ENCODE results near the gene SPOP.
"Not testable (repeated sequence)": the region's sequence is repeated elsewhere in the genome, so short reads cannot be mapped to it uniquely, and the experiment has no call there.

DNA sequence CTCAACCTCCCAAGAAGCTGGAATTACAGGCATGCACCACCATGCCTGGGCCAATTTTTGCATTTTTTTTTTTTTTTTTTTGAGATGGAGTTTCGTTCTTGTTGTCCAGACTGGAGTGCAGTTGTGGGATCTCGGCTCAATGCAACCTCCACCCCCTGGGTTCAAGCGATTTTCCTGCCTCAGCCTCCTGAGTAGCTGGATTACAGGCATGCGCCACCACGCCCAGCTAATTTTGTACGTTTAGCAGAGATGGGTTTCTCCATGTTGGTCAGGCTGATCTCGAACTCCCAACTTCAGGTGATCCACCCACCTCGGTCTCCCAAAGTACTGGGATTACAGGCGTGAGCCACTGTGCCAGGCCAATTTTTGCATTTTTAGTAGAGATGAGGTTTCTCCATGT lies 127.1 kb downstream of the SPOP start:
- not testable (repeated sequence) for TF ChIP-seq EZH2 (IDR thresholded peaks at IDR 0.05; ENCODE audit: insufficient read depth, low read length)
- TF ChIP-seq, protein P1, sequence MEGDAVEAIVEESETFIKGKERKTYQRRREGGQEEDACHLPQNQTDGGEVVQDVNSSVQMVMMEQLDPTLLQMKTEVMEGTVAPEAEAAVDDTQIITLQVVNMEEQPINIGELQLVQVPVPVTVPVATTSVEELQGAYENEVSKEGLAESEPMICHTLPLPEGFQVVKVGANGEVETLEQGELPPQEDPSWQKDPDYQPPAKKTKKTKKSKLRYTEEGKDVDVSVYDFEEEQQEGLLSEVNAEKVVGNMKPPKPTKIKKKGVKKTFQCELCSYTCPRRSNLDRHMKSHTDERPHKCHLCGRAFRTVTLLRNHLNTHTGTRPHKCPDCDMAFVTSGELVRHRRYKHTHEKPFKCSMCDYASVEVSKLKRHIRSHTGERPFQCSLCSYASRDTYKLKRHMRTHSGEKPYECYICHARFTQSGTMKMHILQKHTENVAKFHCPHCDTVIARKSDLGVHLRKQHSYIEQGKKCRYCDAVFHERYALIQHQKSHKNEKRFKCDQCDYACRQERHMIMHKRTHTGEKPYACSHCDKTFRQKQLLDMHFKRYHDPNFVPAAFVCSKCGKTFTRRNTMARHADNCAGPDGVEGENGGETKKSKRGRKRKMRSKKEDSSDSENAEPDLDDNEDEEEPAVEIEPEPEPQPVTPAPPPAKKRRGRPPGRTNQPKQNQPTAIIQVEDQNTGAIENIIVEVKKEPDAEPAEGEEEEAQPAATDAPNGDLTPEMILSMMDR (IDR thresholded peaks at IDR 0.05; ENCODE audit: insufficient read depth, low read depth, low read length), result not testable (repeated sequence)
